Osteocyte (in vitro differentiated cells): Measurements from ENCODE around the gene S1PR4. TPM values are rescaled to one million over a fixed set of nuclear protein-coding genes. Genes with fewer than 3 reads are reported as not detected.
"Not testable (repeated sequence)": the region's sequence is repeated elsewhere in the genome, so short reads cannot be mapped to it uniquely, and the experiment has no call there.

ENCODE experiments used
- DNase-seq: peaks from one replicate; pipeline ENCODE4 v3.0.0; 2021; ENCODE audit warnings: mixed read lengths; ENCODE audit not compliant: unreplicated experiment; ENCODE audit errors: extremely low spot score
- H3K27ac Mint-ChIP-seq: one replicate; pipeline ENCODE4 v1.8.0; 2021; ENCODE audit warnings: mild to moderate bottlenecking, mixed read lengths; ENCODE audit not compliant: unreplicated experiment
- H3K27me3 Mint-ChIP-seq: one replicate; pipeline ENCODE4 v1.8.0; 2021; ENCODE audit warnings: mixed read lengths; ENCODE audit not compliant: unreplicated experiment
- H3K36me3 Mint-ChIP-seq: one replicate; pipeline ENCODE4 v1.8.0; 2021; ENCODE audit warnings: mixed read lengths; ENCODE audit not compliant: unreplicated experiment
- H3K4me1 Mint-ChIP-seq: one replicate; pipeline ENCODE4 v1.8.0; 2021; ENCODE audit warnings: mixed read lengths; ENCODE audit not compliant: unreplicated experiment
- H3K4me3 Mint-ChIP-seq: one replicate; pipeline ENCODE4 v1.8.0; 2021; ENCODE audit warnings: mild to moderate bottlenecking, moderate library complexity, mixed read lengths; ENCODE audit not compliant: unreplicated experiment
- H3K9me3 Mint-ChIP-seq: one replicate; pipeline ENCODE4 v1.8.0; 2021; ENCODE audit warnings: mixed read lengths; ENCODE audit not compliant: unreplicated experiment
- CTCF ChIP-seq: fragments of 200-600 bp; sonication (generic); IDR thresholded peaks from 2 replicates; pipeline ENCODE4 v1.5.0; 2021; ENCODE audit warnings: antibody characterized with exemption, mild to moderate bottlenecking, moderate library complexity
- total RNA-seq: library from RNA; stranded (reverse); gene quantifications from 2 replicates; pipeline ENCODE4 v1.2.1, GENCODE V29; 2021

The S1PR4 gene
- total RNA-seq, 1 donor from 2014 or later = not detected

- Mint-ChIP-seq H3K9me3 (no peaks in the 10 kb centered on the region), H3K27ac (no peak overlapping the region), H3K27me3 (no peaks in the 10 kb centered on the region), H3K4me1 (peaks cover 5% of the 10 kb centered on the region), H3K4me3 (no peak overlapping the region), H3K36me3 (no peaks in the 10 kb centered on the region)
- no peak for TF ChIP-seq CTCF
- DNase-seq = no peak
These were observed 26.2 kb upstream of the S1PR4 start for GRCh38 chr19:3152419-3152780.

GRCh38 chr19:3153286-3154230 lies 25.0 kb upstream of the S1PR4 start:
- TF ChIP-seq CTCF = no peak
- no peak overlapping the region for H3K27ac Mint-ChIP-seq

DNA sequence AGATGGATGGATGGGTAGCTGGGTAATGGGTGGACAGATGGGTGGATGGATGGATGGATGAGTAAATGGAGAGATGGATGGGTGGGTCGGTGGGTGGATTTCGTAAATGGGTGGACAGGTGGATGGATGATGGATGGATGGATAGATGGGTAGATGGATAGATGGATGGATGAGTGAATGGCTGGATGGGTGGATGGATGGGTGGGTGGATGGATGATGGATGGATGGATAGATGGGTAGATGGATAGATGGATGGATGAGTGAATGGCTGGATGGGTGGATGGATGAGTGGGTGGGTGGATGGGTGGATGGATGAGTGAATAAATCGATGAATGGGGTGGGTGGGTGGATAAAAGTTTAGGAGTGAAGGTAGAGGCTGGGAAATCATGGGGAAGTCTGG lies 24.1 kb upstream of the S1PR4 start:
- H3K9me3 Mint-ChIP-seq, H3K4me3 Mint-ChIP-seq, H3K27me3 Mint-ChIP-seq, DNase-seq, H3K4me1 Mint-ChIP-seq, H3K27ac Mint-ChIP-seq, H3K36me3 Mint-ChIP-seq: not testable (repeated sequence)

More at GRCh38 chr19:3153286-3154230, 25.0 kb upstream of the S1PR4 start:
- no peaks in the 10 kb centered on the region for H3K9me3 Mint-ChIP-seq
- no peaks in the 10 kb centered on the region for H3K27me3 Mint-ChIP-seq
- H3K36me3 Mint-ChIP-seq = no peaks in the 10 kb centered on the region
- DNase-seq = no peak
- H3K4me1 Mint-ChIP-seq = peaks cover 5% of the 10 kb centered on the region
- H3K4me3 Mint-ChIP-seq = no peak overlapping the region

- Mint-ChIP-seq H3K27ac (peak overlapping the region; percentile 41), H3K9me3 (peaks cover 2% of the 10 kb centered on the region), H3K4me1 (peaks cover 5% of the 10 kb centered on the region), H3K4me3 (no peak overlapping the region), H3K27me3 (no peaks in the 10 kb centered on the region), H3K36me3 (no peaks in the 10 kb centered on the region)
- DNase-seq = no peak
- TF ChIP-seq CTCF = no peak
These were observed 23.4 kb upstream of the S1PR4 start for GRCh38 chr19:3154957-3155736.

DNA sequence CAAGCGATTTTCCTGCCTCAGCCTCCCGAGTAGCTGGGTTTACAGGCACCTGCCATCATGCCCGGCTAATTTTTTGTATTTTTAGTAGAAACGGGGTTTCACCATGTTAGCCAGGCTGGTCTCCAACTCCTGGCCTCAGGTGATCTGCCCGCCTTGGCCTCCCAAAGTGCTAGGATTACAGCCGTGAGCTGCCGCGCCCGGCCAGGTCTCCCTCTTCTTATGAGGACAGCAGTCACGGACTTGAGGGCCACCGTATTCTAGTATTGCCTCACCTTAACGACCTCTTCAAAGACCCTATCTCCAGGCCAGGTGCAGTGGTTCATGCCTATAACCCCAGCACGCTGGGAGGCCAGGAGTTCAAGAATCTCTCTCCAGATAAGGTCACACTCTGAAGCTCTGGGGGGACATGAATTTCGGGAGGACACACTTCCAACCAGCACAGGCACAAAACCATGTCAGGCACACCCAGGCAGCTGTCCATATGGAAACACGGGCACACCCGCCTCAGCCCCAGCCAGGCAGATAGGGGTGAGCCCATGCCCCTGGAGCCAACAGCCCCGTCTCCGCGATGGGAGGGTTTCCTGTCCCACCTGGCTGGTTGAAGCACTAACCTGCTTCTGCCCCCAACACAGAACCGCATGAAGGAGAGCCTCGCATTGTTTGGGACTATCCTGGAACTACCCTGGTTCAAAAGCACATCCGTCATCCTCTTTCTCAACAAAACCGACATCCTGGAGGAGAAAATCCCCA lies 21.3 kb upstream of the S1PR4 start:
- Mint-ChIP-seq H3K4me1 (peaks cover 5% of the 10 kb centered on the region), H3K27ac (no peak overlapping the region), H3K9me3 (peaks cover 5% of the 10 kb centered on the region), H3K36me3 (no peaks in the 10 kb centered on the region), H3K4me3 (no peak overlapping the region), H3K27me3 (no peaks in the 10 kb centered on the region)
- TF ChIP-seq CTCF = no peak
- no peak for DNase-seq
